Lower lobe of right lung (tissue), 2 donors: Measurements from ENCODE around the gene GATAD2B. TPM values are rescaled to one million over a fixed set of nuclear protein-coding genes. Genes with fewer than 3 reads are reported as not detected.

Experiments
- ATAC-seq, 2 donors: fragments of 200-7000 bp; cut with Tn5 transposase; one replicate each; pipeline ENCODE4 v1.9.1; 2020 to 2022; ENCODE audit warnings: mild to moderate bottlenecking in 2 of 2, moderate library complexity in 2 of 2
- DNase-seq: peaks from one replicate; pipeline ENCODE4 v3.0.0-alpha.2; 2020
- H3K27ac ChIP-seq: fragments of 200-600 bp; one replicate; pipeline ENCODE4 v1.8.0; 2022
- H3K27me3 ChIP-seq: fragments of 200-600 bp; one replicate; pipeline ENCODE4 v1.8.0; 2022; ENCODE audit warnings: low read depth
- H3K36me3 ChIP-seq: fragments of 200-600 bp; one replicate; pipeline ENCODE4 v1.8.0; 2022; ENCODE audit warnings: mild to moderate bottlenecking
- H3K4me1 ChIP-seq: fragments of 200-600 bp; one replicate; pipeline ENCODE4 v1.8.0; 2022
- H3K4me3 ChIP-seq: fragments of 200-600 bp; one replicate; pipeline ENCODE4 v1.8.0; 2022; ENCODE audit warnings: mild to moderate bottlenecking
- H3K9me3 ChIP-seq: fragments of 200-600 bp; one replicate; pipeline ENCODE4 v1.8.0; 2022
- intact Hi-C: fragments of 100-400 bp; cut with DNase I; formaldehyde crosslinking; loops from one replicate; pipeline ENCODE4 v1.11.0; 2022
- microRNA-seq: library from miRNA; unstranded; fragments of <30 nt; microRNA quantifications from one replicate; pipeline ENCODE4 v1.2.0, GENCODE V29; 2020; ENCODE audit warnings: borderline number of aligned reads
- total RNA-seq: library from RNA; stranded (reverse); fragmentation: NEBNext Ultra II Directional; extraction: Animal tissue kit (Norgen Biotek cat#: 25700); gene quantifications from one replicate; pipeline ENCODE4 v1.2.1, GENCODE V29; 2021
- TF ChIP-seq, protein P1 (sequence below): fragments of 200-600 bp; IDR thresholded peaks from one replicate; pipeline ENCODE4 v1.8.0; 2022; ENCODE audit warnings: antibody characterized with exemption, mild to moderate bottlenecking
- donor health status: DM: no; HTN: yes; CAD: no; lungs with severe emphysema.

Gene GATAD2B
- total RNA-seq, 1 donor from 2014 or later, result 50.2 TPM

- H3K27ac ChIP-seq, result no peak overlapping the region
- TF ChIP-seq, protein P1, sequence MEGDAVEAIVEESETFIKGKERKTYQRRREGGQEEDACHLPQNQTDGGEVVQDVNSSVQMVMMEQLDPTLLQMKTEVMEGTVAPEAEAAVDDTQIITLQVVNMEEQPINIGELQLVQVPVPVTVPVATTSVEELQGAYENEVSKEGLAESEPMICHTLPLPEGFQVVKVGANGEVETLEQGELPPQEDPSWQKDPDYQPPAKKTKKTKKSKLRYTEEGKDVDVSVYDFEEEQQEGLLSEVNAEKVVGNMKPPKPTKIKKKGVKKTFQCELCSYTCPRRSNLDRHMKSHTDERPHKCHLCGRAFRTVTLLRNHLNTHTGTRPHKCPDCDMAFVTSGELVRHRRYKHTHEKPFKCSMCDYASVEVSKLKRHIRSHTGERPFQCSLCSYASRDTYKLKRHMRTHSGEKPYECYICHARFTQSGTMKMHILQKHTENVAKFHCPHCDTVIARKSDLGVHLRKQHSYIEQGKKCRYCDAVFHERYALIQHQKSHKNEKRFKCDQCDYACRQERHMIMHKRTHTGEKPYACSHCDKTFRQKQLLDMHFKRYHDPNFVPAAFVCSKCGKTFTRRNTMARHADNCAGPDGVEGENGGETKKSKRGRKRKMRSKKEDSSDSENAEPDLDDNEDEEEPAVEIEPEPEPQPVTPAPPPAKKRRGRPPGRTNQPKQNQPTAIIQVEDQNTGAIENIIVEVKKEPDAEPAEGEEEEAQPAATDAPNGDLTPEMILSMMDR, result no peak
- H3K4me3 ChIP-seq, result no peak overlapping the region
- intact Hi-C loops, result no loop called here
- ATAC-seq (no peak), DNase-seq (no peak)
- no peaks in the 10 kb centered on the region for H3K27me3 ChIP-seq
- H3K36me3 ChIP-seq, result peaks cover 99% of the 10 kb centered on the region
- peaks cover 21% of the 10 kb centered on the region for H3K4me1 ChIP-seq
- H3K9me3 ChIP-seq, result no peaks in the 10 kb centered on the region
These were observed 162.3 kb downstream of the GATAD2B start for GRCh38 chr1:153760440-153760839.

Small RNA genes within 50 kb of the gene (microRNA-seq; reads per million reads assigned to microRNA genes)
- gene MIR6737, result not detected

Other genes starting within 250 kb of the GATAD2B start
- gene NPR1, start 244.3 kb downstream of the GATAD2B start, total RNA-seq, result 58.8 TPM
- 77.3 TPM for gene INTS3, start 194.9 kb downstream of the GATAD2B start, total RNA-seq
- 99.6 TPM for gene SLC27A3, start 147.6 kb downstream of the GATAD2B start, total RNA-seq
- 95.4 TPM for gene DENND4B, start 23.7 kb upstream of the GATAD2B start, total RNA-seq
- 55.8 TPM for gene CRTC2, start 35.6 kb upstream of the GATAD2B start, total RNA-seq
- gene SLC39A1, start 40.6 kb upstream of the GATAD2B start, total RNA-seq, result 98.4 TPM
- 12.2 TPM for gene CREB3L4, start 44.9 kb upstream of the GATAD2B start, total RNA-seq
- 121 TPM for gene JTB, start 54.7 kb upstream of the GATAD2B start, total RNA-seq
- gene RAB13, start 63.4 kb upstream of the GATAD2B start, total RNA-seq, result 103 TPM
- gene RPS27, start 67.8 kb upstream of the GATAD2B start, total RNA-seq, result 1,826 TPM
- gene NUP210L, start 232.1 kb upstream of the GATAD2B start, total RNA-seq, result 1.7 TPM